GM12875 (cell line): ENCODE measurements around the gene PIN4.

Experiments
- H3K4me3 ChIP-seq: one replicate; pipeline ENCODE4 v1.5.1; 2011; ENCODE audit warnings: low read depth, low read length, control low read depth
- TF ChIP-seq, protein P1 (sequence below): IDR thresholded peaks from 2 replicates; pipeline ENCODE4 v1.5.1; 2011; ENCODE audit warnings: low read depth, mild to moderate bottlenecking, control low read depth, inconsistent platforms, low read length, moderate library complexity, borderline replicate concordance; ENCODE audit not compliant: insufficient read depth

PIN4 gene

DNA sequence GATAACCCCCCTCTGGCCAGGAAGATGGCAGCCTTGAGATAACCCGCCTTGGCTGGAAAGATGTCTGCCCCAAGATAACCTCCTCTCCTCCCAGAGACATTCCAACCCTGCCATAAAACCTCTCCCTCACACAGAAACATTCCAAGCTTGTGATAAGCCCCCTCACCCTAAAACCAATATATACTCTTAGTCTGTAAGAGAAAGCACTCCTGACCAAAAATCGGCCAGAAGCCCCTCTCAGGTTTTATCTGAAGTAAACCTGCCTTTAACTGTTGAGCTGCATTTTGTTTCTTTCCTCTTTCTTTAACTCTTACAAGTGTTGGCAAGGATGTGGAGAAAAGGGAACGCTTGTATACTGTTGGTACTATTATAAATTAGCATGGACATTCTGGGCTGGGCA is 48.7 kb downstream of the PIN4 start:
- H3K4me3 ChIP-seq: no peak overlapping the region
- TF ChIP-seq, protein P1, sequence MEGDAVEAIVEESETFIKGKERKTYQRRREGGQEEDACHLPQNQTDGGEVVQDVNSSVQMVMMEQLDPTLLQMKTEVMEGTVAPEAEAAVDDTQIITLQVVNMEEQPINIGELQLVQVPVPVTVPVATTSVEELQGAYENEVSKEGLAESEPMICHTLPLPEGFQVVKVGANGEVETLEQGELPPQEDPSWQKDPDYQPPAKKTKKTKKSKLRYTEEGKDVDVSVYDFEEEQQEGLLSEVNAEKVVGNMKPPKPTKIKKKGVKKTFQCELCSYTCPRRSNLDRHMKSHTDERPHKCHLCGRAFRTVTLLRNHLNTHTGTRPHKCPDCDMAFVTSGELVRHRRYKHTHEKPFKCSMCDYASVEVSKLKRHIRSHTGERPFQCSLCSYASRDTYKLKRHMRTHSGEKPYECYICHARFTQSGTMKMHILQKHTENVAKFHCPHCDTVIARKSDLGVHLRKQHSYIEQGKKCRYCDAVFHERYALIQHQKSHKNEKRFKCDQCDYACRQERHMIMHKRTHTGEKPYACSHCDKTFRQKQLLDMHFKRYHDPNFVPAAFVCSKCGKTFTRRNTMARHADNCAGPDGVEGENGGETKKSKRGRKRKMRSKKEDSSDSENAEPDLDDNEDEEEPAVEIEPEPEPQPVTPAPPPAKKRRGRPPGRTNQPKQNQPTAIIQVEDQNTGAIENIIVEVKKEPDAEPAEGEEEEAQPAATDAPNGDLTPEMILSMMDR: no peak

DNA sequence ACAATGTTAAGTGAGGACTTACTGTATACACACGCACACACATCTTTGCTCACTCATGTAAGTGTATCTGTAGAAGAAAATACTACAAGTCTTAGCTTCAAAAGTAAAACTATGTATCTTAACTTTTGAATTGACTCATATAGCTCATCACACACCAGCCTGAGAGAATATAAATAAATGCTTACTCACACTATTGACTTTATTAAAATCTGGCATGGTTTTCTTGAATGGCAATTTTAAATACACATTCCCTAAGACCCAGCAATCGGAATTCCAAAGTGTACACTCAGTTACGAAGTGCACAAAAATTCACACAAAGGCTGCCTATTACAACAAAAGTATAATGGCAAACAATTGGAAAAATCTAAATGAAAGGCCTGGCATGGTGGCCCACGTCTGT is 55.3 kb downstream of the PIN4 start:
- TF ChIP-seq, protein P1: no peak
- H3K4me3 ChIP-seq: no peak overlapping the region

DNA sequence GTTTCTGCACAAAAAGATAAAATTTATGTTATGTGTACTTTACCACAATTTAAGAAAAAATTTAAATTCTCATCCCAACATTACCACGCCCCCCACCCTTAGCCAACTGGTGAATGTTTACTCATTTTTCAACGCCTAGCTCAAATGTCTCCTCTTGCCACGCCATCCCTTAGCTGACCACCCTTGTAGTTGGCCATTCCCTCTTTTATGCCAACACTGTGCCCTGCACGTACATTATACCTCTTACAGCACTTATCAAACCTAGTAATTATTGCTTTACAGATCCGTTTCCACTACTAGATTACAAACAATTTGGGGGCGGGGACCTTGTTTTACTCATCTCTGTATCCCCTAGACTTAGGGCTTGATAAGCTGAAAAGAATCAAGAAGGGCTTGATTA is 56.6 kb downstream of the PIN4 start:
- TF ChIP-seq, protein P1: no peak
- peak overlapping the region; percentile 65 for H3K4me3 ChIP-seq

DNA sequence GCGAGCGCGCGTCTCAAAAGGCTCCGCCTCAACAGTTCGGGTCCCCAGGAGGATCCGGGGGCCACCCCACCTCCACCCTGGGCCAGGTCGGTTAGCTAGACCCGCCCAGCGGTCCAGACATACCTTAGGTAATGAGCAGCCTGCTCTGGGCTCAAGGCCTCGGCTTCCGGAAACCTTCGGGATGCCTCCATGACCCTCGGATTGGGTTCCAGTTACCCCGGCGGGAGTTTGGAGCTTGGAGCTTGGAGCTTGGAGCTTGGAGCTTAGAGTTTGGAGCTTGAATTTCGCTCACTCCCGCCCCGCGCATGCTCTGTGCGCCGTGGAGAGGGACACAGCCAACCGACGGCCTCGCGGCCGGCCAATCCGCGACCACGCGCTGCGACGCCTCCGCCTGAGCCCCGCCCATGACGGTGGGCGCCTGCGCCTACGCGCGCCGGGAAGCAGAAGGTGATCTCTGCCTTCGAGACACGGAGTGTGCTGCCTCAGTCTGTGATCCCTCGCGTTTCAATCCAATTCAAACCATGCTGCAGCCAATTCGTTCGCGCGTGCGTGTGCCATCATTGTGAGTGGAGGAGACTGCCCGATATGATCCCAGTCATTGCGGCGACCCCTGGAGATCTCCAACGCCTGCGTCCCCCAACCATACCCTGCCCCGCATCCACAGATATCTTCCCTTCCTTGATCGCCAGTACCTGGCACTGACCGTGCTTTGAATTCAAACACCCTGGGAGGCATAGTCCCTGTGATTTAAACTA is 57.3 kb downstream of the PIN4 start, which contains the start of gene ERCC6L:
TSS of gene ERCC6L (minus strand) at position 307 of the 755 bp plus-strand sequence. CDS start at position 191, 116 bp downstream.
- TF ChIP-seq, protein P1: no peak
- H3K4me3 ChIP-seq: peak within 1 kb of the TSS; percentile 65

DNA sequence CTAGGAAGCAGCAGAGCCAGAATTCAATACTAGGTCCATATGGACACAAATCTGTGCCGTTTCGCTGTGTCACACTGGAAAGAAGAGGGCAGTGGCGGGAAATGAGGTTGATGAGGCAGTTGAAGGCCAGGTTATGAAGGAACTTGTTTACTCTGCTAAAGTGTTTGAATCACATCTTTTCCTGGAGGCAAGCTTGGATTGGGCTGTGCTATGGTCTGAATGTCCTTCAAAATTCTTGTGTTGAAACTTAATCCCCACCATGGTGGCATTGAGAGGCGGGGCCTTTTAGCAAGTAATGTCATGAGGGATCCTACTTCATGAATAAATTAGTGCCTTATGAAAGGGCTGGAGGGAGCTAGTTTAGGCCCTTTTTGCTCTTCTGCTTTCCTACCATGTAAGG is 59.4 kb downstream of the PIN4 start:
- TF ChIP-seq, protein P1: no peak
- no peak overlapping the region for H3K4me3 ChIP-seq

DNA sequence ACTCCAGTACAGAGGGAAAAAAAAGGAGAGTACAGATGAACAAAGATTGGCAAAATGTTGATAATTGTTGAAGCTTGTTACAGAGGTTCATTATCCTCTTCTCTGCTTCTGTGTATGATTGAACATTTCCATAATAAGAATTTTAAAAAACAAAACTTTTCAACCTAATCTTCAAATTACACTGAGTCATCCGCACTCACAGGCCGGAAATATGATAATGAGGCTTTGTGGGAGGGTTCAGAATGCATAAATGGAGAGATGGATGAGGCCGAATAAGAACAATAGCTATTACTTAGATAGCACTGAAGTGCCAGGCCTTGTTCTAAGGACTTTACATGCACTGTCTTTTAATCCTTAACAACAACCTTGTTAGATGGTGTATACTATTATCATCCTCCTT is 61.9 kb downstream of the PIN4 start:
- H3K4me3 ChIP-seq: no peak overlapping the region
- TF ChIP-seq, protein P1: no peak

DNA sequence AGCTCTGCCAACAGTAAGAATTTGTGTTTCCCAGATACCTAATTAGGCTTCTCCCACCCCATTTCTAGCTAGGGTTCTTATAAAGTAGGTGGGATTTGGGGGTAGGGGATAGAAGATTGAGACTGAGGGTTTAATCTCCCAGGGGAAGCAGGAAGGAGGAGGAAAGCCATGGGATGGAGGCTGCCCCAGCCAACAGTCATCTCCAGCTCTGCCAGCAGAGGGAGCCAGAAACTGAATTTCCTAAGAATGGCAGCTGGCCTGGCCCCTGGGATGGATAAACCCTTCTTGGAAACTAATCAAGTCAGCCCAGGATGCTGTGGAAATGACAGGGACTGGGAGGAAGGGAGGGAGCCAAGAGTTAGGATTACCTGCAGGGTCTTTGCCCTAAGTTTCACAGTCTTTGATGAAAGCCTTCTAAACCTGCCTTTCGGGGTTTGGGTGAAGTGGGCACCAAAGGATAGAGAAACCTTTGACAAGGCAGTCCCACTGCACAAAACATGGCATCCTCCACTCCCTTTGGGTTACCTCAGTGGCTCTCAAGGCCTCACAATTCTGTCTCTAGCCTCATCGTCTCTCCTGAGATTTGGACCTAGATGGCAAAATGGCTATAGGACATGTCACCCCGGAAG is 64.0 kb downstream of the PIN4 start:
- TF ChIP-seq, protein P1: peak; percentile 82
- H3K4me3 ChIP-seq: no peak overlapping the region
